OCI-LY3 (cell line): ENCODE results near the gene PPP1R1C.

Source experiments
- CTCF ChIP-seq: fragments of 200-600, 300-600 bp; sonication (generic); IDR thresholded peaks from 2 replicates; pipeline ENCODE4 v1.5.1; 2014; ENCODE audit warnings: antibody characterized with exemption, low read length, low read depth
- EZH2phosphoT487 ChIP-seq: fragments of 200-600 bp; shearing (Covaris generic); IDR thresholded peaks from 2 replicates; pipeline ENCODE4 v1.6.1; 2018; ENCODE audit warnings: antibody characterized with exemption, mixed run types, low read depth

DNA sequence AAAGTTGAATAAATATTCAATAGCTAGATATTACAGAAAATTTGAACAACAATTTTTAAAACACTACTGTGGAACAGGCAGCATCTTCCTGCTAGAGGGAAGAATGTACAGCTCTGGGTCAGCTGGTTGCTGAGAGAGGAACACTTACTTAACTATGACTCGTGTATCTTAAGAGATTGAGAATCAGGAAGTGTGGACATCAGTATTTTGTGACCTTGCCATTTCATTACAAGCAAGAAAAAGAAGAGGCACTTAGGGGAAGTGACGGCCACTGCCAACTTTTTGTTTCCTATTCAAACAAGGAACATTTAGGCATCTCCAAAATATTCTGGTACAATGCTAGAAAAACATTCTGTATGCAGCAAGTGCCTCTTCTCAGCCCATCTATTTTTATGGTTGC, 48.2 kb upstream of the PPP1R1C start:
- TF ChIP-seq CTCF, result no peak
- no peak for TF ChIP-seq EZH2phosphoT487
